Neuronal stem cell (in vitro differentiated cells): ENCODE results near the gene CD300H.

Source experiments
- DNase-seq: peaks from one replicate; pipeline ENCODE4 v3.0.0-alpha.2; 2013; ENCODE audit warnings: low spot score
- H2AFZ ChIP-seq: one replicate; pipeline ENCODE4 v1.6.1; 2013; ENCODE audit warnings: mild to moderate bottlenecking, low read length, inconsistent platforms
- H2AK5ac ChIP-seq: 2 replicates; pipeline ENCODE4 v1.6.1; 2013; ENCODE audit warnings: low read depth, mild to moderate bottlenecking, inconsistent platforms, low read length, moderate library complexity, mixed read lengths
- H2BK120ac ChIP-seq: 2 replicates; pipeline ENCODE4 v1.6.1; 2013; ENCODE audit warnings: low read depth, mild to moderate bottlenecking, inconsistent platforms, low read length, moderate library complexity, mixed read lengths
- H2BK12ac ChIP-seq: one replicate; pipeline ENCODE4 v1.6.1; 2013; ENCODE audit warnings: low read length, inconsistent platforms
- H2BK15ac ChIP-seq: 2 replicates; pipeline ENCODE4 v1.6.1; 2013; ENCODE audit warnings: mild to moderate bottlenecking, low read length, inconsistent platforms, mixed read lengths
- H2BK5ac ChIP-seq: one replicate; pipeline ENCODE4 v1.6.1; 2013; ENCODE audit warnings: inconsistent platforms, mild to moderate bottlenecking, low read length, moderate library complexity
- H3K14ac ChIP-seq: one replicate; pipeline ENCODE4 v1.6.1; 2013; ENCODE audit warnings: low read length, inconsistent platforms
- H3K18ac ChIP-seq: 2 replicates; pipeline ENCODE4 v1.6.1; 2013; ENCODE audit warnings: low read length, inconsistent platforms
- H3K23ac ChIP-seq: 2 replicates; pipeline ENCODE4 v1.6.1; 2013; ENCODE audit warnings: low read depth, mild to moderate bottlenecking, mixed read lengths, low read length, inconsistent platforms; ENCODE audit not compliant: poor library complexity
- H3K27ac ChIP-seq: replicated peaks from 3 replicates; pipeline ENCODE4 v1.5.1; 2013; ENCODE audit warnings: low read length, inconsistent platforms
- H3K27me3 ChIP-seq, 3 experiments: 2 replicates each; pipeline ENCODE4 v1.6.1; 2013; ENCODE audit warnings: low read length in 3 of 3, mild to moderate bottlenecking in 2 of 3, inconsistent platforms in 1 of 3, low read depth in 1 of 3, mixed read lengths in 1 of 3, moderate library complexity in 1 of 3; ENCODE audit not compliant: control insufficient read depth in 3 of 3, insufficient read depth in 3 of 3
- H3K36me3 ChIP-seq, 2 donors: replicated peaks in 1 of 2; 2 replicates each; pipeline ENCODE4 v1.6.1; 2013; ENCODE audit warnings: low read length in 2 of 2; ENCODE audit not compliant: control insufficient read depth in 2 of 2, insufficient read depth in 2 of 2
- H3K4ac ChIP-seq: 2 replicates; pipeline ENCODE4 v1.6.1; 2013; ENCODE audit warnings: inconsistent platforms, mild to moderate bottlenecking, low read length, moderate library complexity
- H3K4me1 ChIP-seq, 2 donors: 1 replicate in 1 of 2; 2 replicates in 1 of 2; pipeline ENCODE4 v1.6.1; 2013; ENCODE audit warnings: low read length in 2 of 2, low read depth in 1 of 2; ENCODE audit not compliant: control insufficient read depth in 2 of 2, insufficient read depth in 1 of 2
- H3K4me2 ChIP-seq: one replicate; pipeline ENCODE4 v1.6.1; 2013; ENCODE audit warnings: mild to moderate bottlenecking, low read length, inconsistent platforms; ENCODE audit not compliant: insufficient read depth, poor library complexity, severe bottlenecking
- H3K4me3 ChIP-seq, 2 donors: 2 replicates each; pipeline ENCODE4 v1.5.1; 2013; ENCODE audit warnings: low read length in 2 of 2, mild to moderate bottlenecking in 2 of 2, inconsistent platforms in 1 of 2, moderate library complexity in 1 of 2
- H3K79me1 ChIP-seq: one replicate; pipeline ENCODE4 v1.6.1; 2013; ENCODE audit warnings: low read depth, mild to moderate bottlenecking, inconsistent platforms, low read length, moderate library complexity
- H3K9ac ChIP-seq: one replicate; pipeline ENCODE4 v1.6.1; 2013; ENCODE audit warnings: mild to moderate bottlenecking, low read depth, low read length, inconsistent platforms; ENCODE audit not compliant: poor library complexity
- H3K9me3 ChIP-seq, 2 donors: replicated peaks in 1 of 2; 2 replicates each; pipeline versions ENCODE3 to v1.6.1; 2013; ENCODE audit warnings: low read length in 2 of 2, mild to moderate bottlenecking in 2 of 2, inconsistent platforms in 1 of 2, low read depth in 1 of 2, mixed read lengths in 1 of 2, moderate library complexity in 1 of 2; ENCODE audit not compliant: control insufficient read depth in 2 of 2, insufficient read depth in 1 of 2
- H4K8ac ChIP-seq: one replicate; pipeline ENCODE4 v1.6.1; 2013; ENCODE audit warnings: low read depth, mild to moderate bottlenecking, inconsistent platforms, low read length, moderate library complexity
- H4K91ac ChIP-seq: one replicate; pipeline ENCODE4 v1.6.1; 2013; ENCODE audit warnings: low read length, low read depth, mild to moderate bottlenecking, inconsistent platforms; ENCODE audit not compliant: poor library complexity
- WGBS, 2 donors: extraction: QIAGEN DNeasy Blood & Tissue Kit; methylation state at CpG; one replicate each; pipeline ENCODE4 v1.1.7; 2013; ENCODE audit warnings: missing lambda C conversion rate in 2 of 2, mixed read lengths in 1 of 2; ENCODE audit not compliant: insufficient read length in 2 of 2, insufficient replicate concordance in 1 of 2; ENCODE audit errors: extremely low coverage in 2 of 2; 5-methylcytosine and 5-hydroxymethylcytosine counted together

CD300H gene

DNA sequence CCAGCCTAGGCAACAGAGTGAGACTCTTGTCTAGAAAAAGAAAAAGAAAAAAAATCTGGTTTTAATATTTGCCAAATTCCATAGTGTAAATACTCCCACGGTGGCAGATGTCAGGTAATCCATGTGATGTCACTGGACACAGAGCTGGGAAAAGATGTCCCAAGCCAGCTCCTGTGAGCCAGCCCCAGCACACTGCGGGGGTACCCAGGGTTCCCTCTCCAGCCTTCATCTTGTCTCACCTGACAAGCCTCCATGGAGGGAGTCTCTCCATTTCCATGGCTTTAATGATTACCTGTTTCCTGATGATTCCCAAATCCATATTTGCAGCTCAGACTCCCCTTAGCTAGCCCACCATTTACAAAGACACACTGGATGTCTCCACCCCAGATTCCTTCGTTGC is 40.6 kb downstream of the CD300H start:
- H3K79me1 ChIP-seq = no peaks in the 10 kb centered on the region
- H2BK120ac ChIP-seq = no peak overlapping the region
- H3K36me3 ChIP-seq = no peaks in the 10 kb centered on the region
- no peak overlapping the region for H2AFZ ChIP-seq
- H2BK5ac ChIP-seq = no peak overlapping the region
- H3K27me3 ChIP-seq = peaks cover 0 to 2% (median 0%) of the 10 kb centered on the region in 3 experiments
- H3K23ac ChIP-seq = no peak overlapping the region
- no peak overlapping the region for H4K91ac ChIP-seq
- no peak overlapping the region for H3K4me2 ChIP-seq
- WGBS, 2 donors = no CpG with 5 or more reads among the region's 3 CpGs
- peaks cover 0 to 3% of the 10 kb centered on the region in 2 donors for H3K9me3 ChIP-seq
- H3K4me1 ChIP-seq = no peaks in the 10 kb centered on the region
- no peak overlapping the region for H3K14ac ChIP-seq
- no peak overlapping the region for H3K4me3 ChIP-seq
- no peak overlapping the region for H3K9ac ChIP-seq
- H3K27ac ChIP-seq = no peak overlapping the region
- H4K8ac ChIP-seq = no peak overlapping the region
- no peak overlapping the region for H2AK5ac ChIP-seq
- no peak overlapping the region for H2BK12ac ChIP-seq
- no peak overlapping the region for H3K18ac ChIP-seq
- H3K4ac ChIP-seq = no peak overlapping the region
- no peak overlapping the region for H2BK15ac ChIP-seq
- no peak for DNase-seq

DNA sequence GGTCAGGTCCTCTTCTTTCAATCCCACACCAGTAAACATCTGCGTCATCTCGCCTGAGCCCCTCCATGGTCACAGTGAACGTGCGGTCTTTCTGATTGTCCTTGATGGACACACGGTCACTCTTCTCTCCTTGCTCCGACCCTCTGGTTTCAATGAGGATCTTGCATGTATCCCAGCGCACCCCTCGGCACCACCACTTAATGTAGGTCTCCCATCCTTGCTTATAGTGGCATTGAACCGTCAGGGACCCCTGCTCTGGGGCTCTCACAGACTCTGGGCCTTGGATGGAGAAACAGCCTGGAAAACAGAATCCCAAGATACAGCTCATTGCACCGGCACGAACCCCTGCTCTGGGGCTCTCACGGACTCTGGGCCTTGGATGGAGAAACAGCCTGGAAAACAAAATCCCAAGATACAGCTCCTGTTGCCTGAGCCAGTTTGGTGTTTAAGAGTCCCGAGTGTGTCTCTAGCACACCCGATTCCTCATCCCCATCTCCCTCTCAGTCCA is 41.5 kb downstream of the CD300H start:
- Histone ChIP-seq H4K91ac (no peak overlapping the region), H2BK15ac (no peak overlapping the region), H2AK5ac (no peak overlapping the region), H3K27me3 (peaks cover 0 to 2% (median 0%) of the 10 kb centered on the region in 3 experiments), H2AFZ (no peak overlapping the region), H3K18ac (no peak overlapping the region), H3K4ac (no peak overlapping the region), H3K23ac (no peak overlapping the region), H2BK120ac (no peak overlapping the region), H3K27ac (no peak overlapping the region), H3K4me3 (no peak overlapping the region), H3K9me3 (peaks cover 0 to 7% of the 10 kb centered on the region in 2 donors), H3K36me3 (no peaks in the 10 kb centered on the region), H2BK5ac (no peak overlapping the region), H3K4me2 (no peak overlapping the region), H2BK12ac (no peak overlapping the region), H4K8ac (no peak overlapping the region), H3K9ac (no peak overlapping the region), H3K4me1 (no peaks in the 10 kb centered on the region), H3K79me1 (no peaks in the 10 kb centered on the region), H3K14ac (no peak overlapping the region)
- WGBS, 2 donors = no CpG with 5 or more reads among the region's 14 CpGs
- no peak for DNase-seq

DNA sequence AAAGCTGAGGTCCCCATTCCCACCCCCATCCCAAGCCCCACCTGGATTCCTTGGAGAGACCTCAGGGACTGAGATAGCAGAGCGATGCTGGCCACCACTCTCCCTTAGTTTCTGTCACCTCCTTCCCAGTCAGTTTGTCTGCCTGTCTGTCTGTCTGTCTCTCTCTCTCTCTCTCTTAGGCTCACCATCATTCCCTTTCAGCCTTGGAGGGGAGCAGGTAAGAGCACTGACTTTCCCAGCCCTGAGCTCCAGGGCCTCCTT is 41.9 kb downstream of the CD300H start:
- Histone ChIP-seq H3K36me3 (no peaks in the 10 kb centered on the region), H3K4me3 (no peak overlapping the region), H3K79me1 (no peaks in the 10 kb centered on the region), H3K27me3 (peaks cover 0 to 2% (median 0%) of the 10 kb centered on the region in 3 experiments), H2AK5ac (no peak overlapping the region), H3K23ac (no peak overlapping the region), H3K14ac (no peak overlapping the region), H4K8ac (no peak overlapping the region), H3K4me1 (no peaks in the 10 kb centered on the region), H3K9ac (no peak overlapping the region), H3K27ac (no peak overlapping the region), H2BK15ac (no peak overlapping the region), H2BK5ac (no peak overlapping the region), H3K9me3 (peaks cover 0 to 7% of the 10 kb centered on the region in 2 donors), H3K4me2 (no peak overlapping the region), H2BK12ac (no peak overlapping the region), H3K18ac (no peak overlapping the region), H4K91ac (no peak overlapping the region), H2BK120ac (no peak overlapping the region), H3K4ac (no peak overlapping the region), H2AFZ (no peak overlapping the region)
- no CpG with 5 or more reads among the region's 1 CpG for WGBS, 2 donors
- no peak for DNase-seq

DNA sequence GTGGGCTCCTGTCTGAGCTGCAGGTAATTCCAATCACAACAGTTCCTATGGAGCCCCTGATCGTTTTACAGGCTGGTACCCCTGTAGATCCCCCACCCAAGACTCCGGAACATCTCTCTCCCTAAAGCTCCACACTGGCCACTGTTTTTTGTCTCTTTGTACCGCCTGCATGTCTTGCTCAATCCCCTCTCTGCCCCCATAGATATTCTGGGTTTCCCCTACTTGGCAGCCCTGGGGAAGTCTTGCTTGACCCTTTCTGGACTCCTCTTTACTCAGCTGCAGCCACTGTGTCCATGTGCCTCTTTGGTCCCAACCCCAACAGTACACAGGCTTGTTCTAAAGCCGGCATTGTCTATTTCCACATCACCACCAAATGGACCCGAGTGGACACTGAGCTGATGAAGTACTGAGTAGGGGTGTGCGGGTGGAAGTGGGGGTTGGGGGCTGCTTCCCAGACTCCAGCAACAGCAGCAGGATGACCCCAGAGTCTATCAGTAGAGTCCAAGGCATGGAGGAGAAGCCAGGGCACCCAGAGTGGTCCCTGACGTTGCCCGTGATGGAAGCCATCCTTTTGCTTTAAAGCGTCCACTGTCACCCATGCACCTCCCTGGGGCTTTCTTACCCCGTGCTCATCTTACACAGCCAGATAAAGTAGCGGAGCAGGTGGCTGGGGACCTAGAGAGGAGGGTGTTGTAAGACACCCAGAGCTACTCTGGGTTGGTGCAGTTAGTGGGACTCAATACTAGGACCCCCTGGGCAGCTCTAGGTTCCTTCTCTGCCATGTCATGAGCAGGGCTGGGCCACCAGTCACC is 42.5 kb downstream of the CD300H start:
- H2BK12ac ChIP-seq = no peak overlapping the region
- H3K9me3 ChIP-seq = peaks cover 0 to 7% of the 10 kb centered on the region in 2 donors
- H3K18ac ChIP-seq = no peak overlapping the region
- peak overlapping the region; percentile 21 for H3K23ac ChIP-seq
- H3K4me1 ChIP-seq = no peaks in the 10 kb centered on the region
- no peak overlapping the region for H3K4ac ChIP-seq
- no peak overlapping the region for H2BK5ac ChIP-seq
- H3K79me1 ChIP-seq = no peaks in the 10 kb centered on the region
- no peaks in the 10 kb centered on the region for H3K36me3 ChIP-seq
- WGBS, 2 donors = no CpG with 5 or more reads among the region's 11 CpGs
- no peak overlapping the region for H3K4me3 ChIP-seq
- H3K14ac ChIP-seq = no peak overlapping the region
- H2AK5ac ChIP-seq = no peak overlapping the region
- no peak overlapping the region for H3K4me2 ChIP-seq
- peaks cover 0 to 2% (median 0%) of the 10 kb centered on the region in 3 experiments for H3K27me3 ChIP-seq
- no peak for DNase-seq
- no peak overlapping the region for H2BK15ac ChIP-seq
- no peak overlapping the region for H4K91ac ChIP-seq
- no peak overlapping the region for H2AFZ ChIP-seq
- H2BK120ac ChIP-seq = no peak overlapping the region
- H3K27ac ChIP-seq = no peak overlapping the region
- no peak overlapping the region for H3K9ac ChIP-seq
- H4K8ac ChIP-seq = no peak overlapping the region
